Duodenal mucosa (tissue), 2 donors: ENCODE measurements around the gene PCNX1.

ENCODE experiments used
- H3K27ac ChIP-seq: one replicate; pipeline ENCODE4 v1.7.0; 2013; ENCODE audit warnings: low read depth, low read length
- H3K27me3 ChIP-seq, 2 donors: one replicate each; pipeline ENCODE4 v1.7.0; 2013; ENCODE audit warnings: low read length in 2 of 2, control low read depth in 1 of 2; ENCODE audit not compliant: insufficient read depth in 2 of 2, control insufficient read depth in 1 of 2
- H3K36me3 ChIP-seq, 2 donors: one replicate each; pipeline ENCODE4 v1.7.0; 2013; ENCODE audit warnings: low read length in 2 of 2, control low read depth in 1 of 2; ENCODE audit not compliant: insufficient read depth in 2 of 2, control insufficient read depth in 1 of 2
- H3K4me1 ChIP-seq, 2 donors: one replicate each; pipeline ENCODE4 v1.7.0; 2013; ENCODE audit warnings: low read length in 2 of 2, control low read depth in 1 of 2; ENCODE audit not compliant: insufficient read depth in 2 of 2, control insufficient read depth in 1 of 2
- H3K4me3 ChIP-seq, 2 donors: one replicate each; pipeline ENCODE4 v1.7.0; 2013; ENCODE audit warnings: low read length in 2 of 2, low read depth in 1 of 2
- H3K9ac ChIP-seq, 2 donors: one replicate each; pipeline ENCODE4 v1.7.0; 2013; ENCODE audit warnings: low read length in 2 of 2, low read depth in 1 of 2
- H3K9me3 ChIP-seq, 2 donors: one replicate each; pipeline ENCODE4 v1.7.0; 2013; ENCODE audit warnings: low read length in 2 of 2, control low read depth in 1 of 2; ENCODE audit not compliant: control insufficient read depth in 1 of 2

Gene PCNX1

DNA sequence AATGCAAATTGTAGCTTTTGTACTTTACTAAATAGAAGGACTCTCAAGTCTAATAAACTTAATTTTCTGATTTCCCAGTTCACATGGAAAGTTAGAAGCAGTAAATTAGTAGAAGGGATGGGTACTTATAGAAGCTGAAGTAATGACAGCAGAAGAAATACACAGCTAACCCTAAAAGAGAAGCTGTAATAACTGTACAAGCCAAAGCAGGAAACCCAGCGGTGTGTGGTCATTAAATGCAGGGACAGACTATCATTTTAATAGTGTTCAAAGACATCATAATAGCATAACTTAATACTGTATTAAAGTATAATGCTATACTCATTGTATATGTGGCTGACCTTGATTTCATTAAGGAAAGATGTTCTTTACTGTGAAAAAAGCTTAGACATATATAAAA lies 74.9 kb downstream of the PCNX1 start:
- Histone ChIP-seq H3K4me3 (no peak overlapping the region), H3K27ac (no peak overlapping the region), H3K9ac (no peak overlapping the region), H3K4me1 (peaks cover 4 to 11% of the 10 kb centered on the region in 2 donors), H3K36me3 (peaks cover 10 to 15% of the 10 kb centered on the region in 2 donors), H3K27me3 (no peaks in the 10 kb centered on the region), H3K9me3 (no peaks in the 10 kb centered on the region)

GRCh38 chr14:70987041-70987440 lies 79.8 kb downstream of the PCNX1 start:
- H3K4me3 ChIP-seq = no peak overlapping the region
- no peaks in the 10 kb centered on the region for H3K27me3 ChIP-seq
- H3K36me3 ChIP-seq = peaks cover 0 to 3% of the 10 kb centered on the region in 2 donors
- H3K9me3 ChIP-seq = no peaks in the 10 kb centered on the region
- H3K4me1 ChIP-seq = peaks cover 6 to 9% of the 10 kb centered on the region in 2 donors
- no peak overlapping the region for H3K9ac ChIP-seq
- H3K27ac ChIP-seq = no peak overlapping the region

GRCh38 chr14:70988452-70988851 lies 81.2 kb downstream of the PCNX1 start:
- H3K27ac ChIP-seq = no peak overlapping the region

GRCh38 chr14:70993931-70994330 lies 86.7 kb downstream of the PCNX1 start:
- Histone ChIP-seq H3K9ac (no peak overlapping the region), H3K9me3 (no peaks in the 10 kb centered on the region), H3K27me3 (no peaks in the 10 kb centered on the region), H3K36me3 (peaks cover 0 to 7% of the 10 kb centered on the region in 2 donors), H3K4me1 (peaks cover 0 to 3% of the 10 kb centered on the region in 2 donors), H3K4me3 (no peak overlapping the region), H3K27ac (no peak overlapping the region)

More at GRCh38 chr14:70988452-70988851, 81.2 kb downstream of the PCNX1 start:
- H3K27me3 ChIP-seq = no peaks in the 10 kb centered on the region
- peaks cover 0 to 9% of the 10 kb centered on the region in 2 donors for H3K4me1 ChIP-seq
- no peak overlapping the region for H3K4me3 ChIP-seq
- H3K9ac ChIP-seq = no peak overlapping the region
- H3K9me3 ChIP-seq = no peaks in the 10 kb centered on the region
- peaks cover 0 to 3% of the 10 kb centered on the region in 2 donors for H3K36me3 ChIP-seq

DNA sequence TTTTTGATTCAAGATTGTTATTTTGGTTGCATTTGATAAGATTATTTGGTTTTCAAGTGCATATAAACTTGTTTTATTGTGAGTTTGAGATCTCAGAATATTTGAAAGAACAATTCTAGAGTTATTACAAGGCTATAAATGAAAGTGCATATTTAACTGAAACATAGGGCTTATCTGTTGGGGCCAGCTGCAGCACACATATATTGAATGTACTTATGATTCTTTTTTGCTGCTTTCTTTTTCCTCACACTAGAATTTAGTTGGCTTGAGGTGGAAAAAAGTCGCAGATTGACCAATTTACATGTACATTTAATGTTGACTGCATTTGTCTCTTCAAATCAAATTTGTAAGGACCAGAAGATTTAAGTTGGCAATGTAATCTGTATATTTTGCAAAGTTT lies 88.0 kb downstream of the PCNX1 start:
- peaks cover 0 to 3% of the 10 kb centered on the region in 2 donors for H3K4me1 ChIP-seq
- H3K9ac ChIP-seq = no peak overlapping the region

DNA sequence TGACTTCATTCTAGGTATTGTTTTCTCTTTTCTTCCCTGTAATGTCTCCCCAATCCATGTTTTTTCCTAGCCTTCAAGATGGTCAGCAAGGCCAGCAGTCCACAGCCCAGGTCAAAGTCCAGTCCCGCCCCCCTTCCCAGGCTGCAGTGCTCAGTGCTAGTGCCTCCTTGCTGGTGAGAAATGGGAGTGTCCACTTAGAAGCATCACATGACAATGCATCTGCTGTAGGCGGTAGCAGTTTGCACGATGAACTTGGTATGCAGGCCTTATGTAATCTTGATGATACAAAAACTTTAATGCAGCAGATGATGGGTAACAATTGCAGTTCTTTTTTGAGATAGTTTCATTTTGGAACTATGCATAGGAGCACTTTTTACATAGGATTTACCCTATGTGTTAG lies 88.4 kb downstream of the PCNX1 start:
- no peak overlapping the region for H3K4me3 ChIP-seq
- no peaks in the 10 kb centered on the region for H3K9me3 ChIP-seq
- H3K27ac ChIP-seq = no peak overlapping the region
- peaks cover 0 to 7% of the 10 kb centered on the region in 2 donors for H3K36me3 ChIP-seq
- H3K4me1 ChIP-seq = peaks cover 0 to 3% of the 10 kb centered on the region in 2 donors
- H3K27me3 ChIP-seq = no peaks in the 10 kb centered on the region
- no peak overlapping the region for H3K9ac ChIP-seq

More for the DNA sequence above, 88.0 kb downstream of the PCNX1 start:
- Histone ChIP-seq H3K4me3 (no peak overlapping the region), H3K27ac (no peak overlapping the region), H3K36me3 (peaks cover 0 to 7% of the 10 kb centered on the region in 2 donors), H3K27me3 (no peaks in the 10 kb centered on the region), H3K9me3 (no peaks in the 10 kb centered on the region)

DNA sequence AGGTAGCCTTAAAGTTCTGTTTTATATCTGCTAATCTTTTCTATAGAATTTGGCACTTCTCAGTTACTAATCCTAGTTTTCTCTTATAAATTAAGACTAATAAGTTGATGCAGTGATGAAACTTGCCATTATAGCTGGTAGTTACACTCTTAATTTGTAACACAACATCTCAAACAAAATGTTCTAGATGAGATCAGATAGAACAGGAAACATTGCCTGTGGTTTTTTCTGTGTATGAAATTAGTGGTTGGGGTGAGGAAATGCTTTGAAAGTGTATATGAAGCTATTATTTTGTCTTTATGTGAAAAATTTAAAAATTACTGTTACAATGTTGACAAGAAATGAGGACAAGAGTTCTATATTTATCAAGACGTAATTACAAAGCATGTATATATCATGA lies 91.9 kb downstream of the PCNX1 start:
- Histone ChIP-seq H3K9me3 (no peaks in the 10 kb centered on the region), H3K4me1 (peaks cover 0 to 3% of the 10 kb centered on the region in 2 donors), H3K36me3 (peaks cover 0 to 9% of the 10 kb centered on the region in 2 donors), H3K27ac (peak overlapping the region; percentile 39), H3K4me3 (no peak overlapping the region), H3K27me3 (no peaks in the 10 kb centered on the region), H3K9ac (no peak overlapping the region)

GRCh38 chr14:71000091-71000490 lies 92.8 kb downstream of the PCNX1 start:
- no peak overlapping the region for H3K9ac ChIP-seq
- no peaks in the 10 kb centered on the region for H3K27me3 ChIP-seq
- H3K4me1 ChIP-seq = peaks cover 0 to 3% of the 10 kb centered on the region in 2 donors
- no peak overlapping the region for H3K4me3 ChIP-seq
- H3K36me3 ChIP-seq = peaks cover 3 to 9% of the 10 kb centered on the region in 2 donors
- H3K9me3 ChIP-seq = no peaks in the 10 kb centered on the region
- no peak overlapping the region for H3K27ac ChIP-seq

DNA sequence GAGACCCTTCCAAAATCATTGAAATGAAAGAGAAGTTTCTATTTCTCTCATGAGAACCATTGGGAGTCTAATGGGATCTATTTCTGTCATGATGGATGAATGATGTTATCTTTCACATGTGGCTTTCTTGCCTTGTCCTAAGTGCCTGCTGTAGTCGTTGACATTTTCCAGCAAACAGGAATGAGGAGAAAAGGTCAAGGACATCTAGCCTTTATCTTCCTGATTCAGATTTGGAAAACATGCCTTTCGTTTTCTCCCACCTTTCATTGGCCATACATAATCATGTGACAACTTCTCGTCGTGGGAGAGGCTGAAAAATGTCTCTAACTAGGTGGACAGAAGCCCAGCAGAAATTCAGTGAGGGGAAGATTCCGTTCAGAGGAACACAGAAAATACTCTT lies 94.5 kb downstream of the PCNX1 start:
- Histone ChIP-seq H3K4me1 (no peaks in the 10 kb centered on the region), H3K9ac (no peak overlapping the region), H3K27me3 (no peaks in the 10 kb centered on the region), H3K27ac (no peak overlapping the region), H3K4me3 (no peak overlapping the region), H3K36me3 (peaks cover 2 to 3% of the 10 kb centered on the region in 2 donors), H3K9me3 (no peaks in the 10 kb centered on the region)

GRCh38 chr14:71003156-71003555 lies 95.9 kb downstream of the PCNX1 start:
- H3K36me3 ChIP-seq = peaks cover 2 to 3% of the 10 kb centered on the region in 2 donors
- H3K4me3 ChIP-seq = no peak overlapping the region
- H3K27me3 ChIP-seq = no peaks in the 10 kb centered on the region
- no peak overlapping the region for H3K9ac ChIP-seq
- H3K27ac ChIP-seq = no peak overlapping the region
- no peaks in the 10 kb centered on the region for H3K9me3 ChIP-seq
- H3K4me1 ChIP-seq = no peaks in the 10 kb centered on the region

DNA sequence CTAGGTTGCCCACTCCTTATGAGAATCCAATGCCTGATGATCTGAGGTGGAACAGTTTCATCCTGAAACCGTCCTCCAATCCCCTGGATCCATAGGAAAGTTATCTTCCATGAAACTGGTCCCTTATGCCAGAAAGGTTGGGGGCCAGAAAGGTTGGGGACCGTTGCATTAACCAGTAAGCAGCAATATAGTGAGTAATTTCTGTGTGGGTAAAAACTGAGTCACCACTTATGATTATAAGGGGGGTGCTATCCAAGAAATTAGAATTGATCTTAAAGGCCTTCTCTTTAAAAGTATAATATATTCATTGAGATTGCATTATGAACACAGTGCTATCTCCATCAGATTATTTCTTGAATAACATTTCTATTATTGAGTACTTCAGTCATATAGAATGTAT lies 97.2 kb downstream of the PCNX1 start:
- no peaks in the 10 kb centered on the region for H3K27me3 ChIP-seq
- H3K9ac ChIP-seq = no peak overlapping the region
- no peak overlapping the region for H3K27ac ChIP-seq
- peaks cover 2 to 3% of the 10 kb centered on the region in 2 donors for H3K36me3 ChIP-seq
- H3K4me3 ChIP-seq = no peak overlapping the region
- no peaks in the 10 kb centered on the region for H3K4me1 ChIP-seq
- H3K9me3 ChIP-seq = no peaks in the 10 kb centered on the region
